Measurements from ENCODE around the gene TLX3.
"Not testable (repeated sequence)": the region's sequence is repeated elsewhere in the genome, so short reads cannot be mapped to it uniquely, and the experiment has no call there.

TLX3 gene

DNA sequence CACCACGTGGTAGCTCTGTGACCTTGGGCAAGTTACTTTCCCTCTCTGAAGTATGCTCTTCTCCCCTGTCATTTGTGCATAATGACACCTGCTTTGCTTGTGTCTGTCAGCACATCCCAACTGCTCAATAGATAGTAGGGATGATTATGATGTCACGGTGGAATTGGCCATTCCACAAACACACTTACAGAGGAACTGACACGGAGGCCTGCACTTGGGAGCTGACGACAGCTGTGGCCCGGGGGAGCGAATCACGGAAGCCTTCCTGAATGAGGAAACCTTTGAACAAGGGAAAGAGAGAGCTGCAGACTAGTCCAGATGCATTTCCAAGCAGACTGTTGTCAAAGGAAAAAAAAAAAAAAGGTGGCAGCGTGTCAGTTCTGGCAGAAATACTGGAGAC, 21.0 kb downstream of the TLX3 start:
- no peak for DNase-seq

DNA sequence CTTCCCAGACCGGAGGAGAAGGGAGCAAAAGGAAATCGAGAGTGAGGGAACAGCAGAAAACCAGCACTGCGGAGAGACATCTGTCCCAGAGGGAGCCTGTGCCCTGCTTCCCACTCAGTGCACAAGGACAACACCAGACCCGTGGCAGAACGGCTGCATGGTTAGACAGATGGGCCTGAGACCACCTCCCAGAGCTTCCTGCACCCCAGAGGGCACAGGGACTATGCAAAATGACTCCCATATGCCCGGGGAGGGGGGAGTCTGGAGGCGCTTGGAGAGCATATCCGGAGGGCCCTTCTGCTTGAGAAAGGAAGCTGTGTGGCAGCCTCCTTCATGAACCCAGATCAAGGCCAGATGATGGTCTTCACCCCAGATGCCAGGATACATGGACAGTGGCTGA, 26.6 kb downstream of the TLX3 start:
- no peak for DNase-seq

GRCh38 chr5:171336521-171337209, 27.6 kb downstream of the TLX3 start:
- no peak for DNase-seq

DNA sequence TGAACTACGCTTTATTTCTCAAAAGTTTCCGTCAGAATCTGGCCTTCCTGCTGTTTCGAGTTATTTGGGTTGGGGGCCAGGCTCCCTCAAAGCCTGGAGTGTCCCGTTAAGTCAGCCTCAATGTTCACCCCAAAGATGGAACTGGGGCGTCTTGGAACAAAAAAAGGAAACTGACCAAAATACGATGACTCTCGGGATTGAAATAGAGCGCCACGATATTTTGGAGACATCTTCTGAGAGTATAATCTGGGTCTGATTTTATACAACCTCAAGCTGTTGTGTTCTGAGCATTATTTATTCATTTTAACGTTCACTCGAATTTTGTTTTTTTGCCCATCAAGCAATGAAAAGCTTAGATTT, 28.1 kb downstream of the TLX3 start:
- DNase-seq: no peak

- no peak for DNase-seq
Measured at GRCh38 chr5:171340042-171340441, 31.0 kb downstream of the TLX3 start.

- no peak for DNase-seq
Measured at GRCh38 chr5:171340491-171340890, 31.4 kb downstream of the TLX3 start.

DNA sequence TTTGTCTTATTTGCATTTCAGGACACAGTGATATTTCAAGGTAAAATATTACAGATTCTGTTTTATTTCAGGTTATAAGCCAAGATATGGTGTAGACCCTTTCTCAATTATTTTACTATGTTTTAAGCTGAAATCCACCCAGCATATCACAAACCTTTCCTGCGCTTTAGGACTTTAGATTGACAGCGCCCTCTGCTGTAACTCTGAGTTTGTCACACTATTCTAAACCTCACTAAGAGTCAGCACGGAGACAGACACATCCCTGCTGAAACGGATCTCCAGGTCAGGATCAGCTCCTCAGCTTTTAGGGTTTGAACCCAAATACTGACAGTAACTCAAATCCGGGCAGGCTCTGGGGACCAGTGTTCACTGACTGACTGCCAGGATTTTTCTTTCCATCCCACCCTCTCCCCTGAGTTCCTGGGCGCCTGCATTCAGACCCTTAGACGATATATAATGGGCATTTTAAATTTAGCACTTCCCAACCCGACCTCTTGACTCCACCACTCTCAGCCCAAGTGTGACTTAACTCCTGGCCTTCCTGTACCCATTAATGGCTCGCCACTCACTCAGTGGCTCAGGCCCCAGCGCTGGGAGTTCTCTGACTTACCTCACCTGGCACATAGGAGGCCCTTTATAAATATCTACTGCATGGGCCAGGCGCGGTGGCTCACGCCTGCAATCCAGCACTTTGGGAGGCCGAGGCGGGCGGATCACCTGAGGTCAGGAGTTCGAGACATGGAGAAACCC, 33.5 kb downstream of the TLX3 start:
- DNase-seq: peak; percentile 25

DNA sequence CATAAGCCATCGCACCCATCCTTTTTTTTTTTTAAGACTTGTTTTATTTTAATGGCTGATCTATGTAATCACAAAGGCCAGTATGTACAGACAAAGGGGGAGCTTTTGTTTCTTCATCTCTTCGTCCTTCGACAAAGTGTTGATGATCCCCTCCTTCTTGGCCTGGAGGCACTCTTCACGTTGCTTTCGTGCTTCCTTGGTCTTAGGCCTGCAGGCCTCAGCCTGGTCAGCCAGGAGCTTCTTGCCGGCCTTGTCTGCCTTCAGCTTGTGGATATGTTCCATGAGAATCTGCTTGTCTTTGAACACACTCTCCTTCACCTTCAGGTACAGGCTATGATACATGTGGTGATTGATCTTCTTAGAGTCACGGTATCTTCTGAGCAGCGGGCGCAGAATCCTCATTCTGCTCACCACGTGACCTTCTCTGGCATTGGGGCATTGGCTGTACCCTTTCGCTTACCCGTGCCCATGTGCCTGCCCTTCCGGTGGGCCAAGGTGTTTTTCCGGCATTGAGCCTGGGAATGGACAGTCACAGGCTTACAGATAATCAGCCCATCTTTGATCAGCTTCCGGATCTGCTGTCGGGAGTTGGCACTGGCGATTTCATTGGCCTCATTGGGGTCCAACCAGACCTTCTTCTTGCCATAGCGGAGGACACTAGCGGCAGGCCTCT, 36.0 kb downstream of the TLX3 start:
- no peak for DNase-seq

DNA sequence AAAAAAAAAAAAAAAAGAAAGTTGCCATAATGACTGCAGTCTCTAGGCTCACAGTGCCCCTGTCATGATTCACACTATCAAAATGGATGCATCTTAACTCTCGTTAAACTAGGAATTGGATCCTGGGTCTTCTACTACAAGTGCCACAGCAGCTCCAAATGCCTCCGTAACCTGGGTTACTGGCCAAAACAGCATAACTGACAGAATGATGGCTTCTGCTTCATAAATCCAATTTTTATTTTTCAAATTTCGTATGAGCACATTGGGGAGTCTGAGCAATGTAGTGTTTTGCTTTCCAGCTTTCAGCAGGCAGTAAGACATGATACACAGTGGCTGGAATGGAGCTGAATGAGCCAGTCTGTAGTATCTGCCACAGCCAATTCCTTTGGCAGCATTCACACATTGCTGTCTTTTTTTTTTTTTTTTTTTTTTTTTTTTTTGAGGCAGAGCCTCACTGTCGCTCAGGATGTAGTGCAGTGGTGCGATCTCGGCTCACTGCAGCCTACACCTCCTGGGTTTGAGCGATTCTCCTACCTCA, 42.6 kb downstream of the TLX3 start:
- DNase-seq: no peak

GRCh38 chr5:171355302-171355724, 46.3 kb downstream of the TLX3 start:
- peak; percentile 52 for DNase-seq

- DNase-seq: no peak
Measured at GRCh38 chr5:171357843-171358242, 48.8 kb downstream of the TLX3 start.

- DNase-seq: not testable (repeated sequence)
Measured at GRCh38 chr5:171361151-171361550, 52.1 kb downstream of the TLX3 start.
